Stimulated activated CD8-positive, alpha-beta memory T cell treated with anti-CD3 and anti-CD28 coated beads, Interleukin-15, amount 100 ng/mL, for 1 hour (primary cell): ENCODE data around the gene GALNT17.

Source experiments
- DNase-seq: peaks from one replicate; pipeline ENCODE4 v3.0.0-alpha.2; 2020; ENCODE audit warnings: low read depth

The GALNT17 gene

GRCh38 chr7:71285571-71286145 is 153.7 kb downstream of the GALNT17 start:
- no peak for DNase-seq

- DNase-seq, result no peak
Observed at GRCh38 chr7:71286336-71286735, 154.4 kb downstream of the GALNT17 start.

GRCh38 chr7:71286924-71287323 is 155.0 kb downstream of the GALNT17 start:
- no peak for DNase-seq

- no peak for DNase-seq
Observed at GRCh38 chr7:71290452-71290851, 158.5 kb downstream of the GALNT17 start.

- DNase-seq, result no peak
Observed at GRCh38 chr7:71298378-71298777, 166.4 kb downstream of the GALNT17 start.

DNA sequence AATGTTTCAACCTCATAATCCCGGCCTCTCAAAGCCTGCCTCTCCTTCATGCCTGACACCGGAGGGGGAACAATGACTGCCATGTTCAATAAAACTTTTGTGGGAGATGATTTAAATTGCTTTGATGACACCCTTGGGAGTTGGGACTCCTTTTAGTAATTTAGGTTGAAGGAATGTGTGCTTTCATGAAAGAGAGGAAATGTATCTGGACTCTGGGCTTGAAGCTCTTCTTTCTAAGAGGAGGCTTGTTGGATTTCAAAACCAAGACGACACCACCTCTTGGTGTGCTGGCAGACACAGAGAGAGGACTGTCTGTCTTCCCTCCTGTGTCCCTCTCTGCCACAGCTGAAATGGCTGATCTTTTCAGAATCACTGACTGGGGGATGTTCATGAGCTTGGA is 168.1 kb downstream of the GALNT17 start:
- DNase-seq, result no peak

GRCh38 chr7:71300603-71301002 is 168.7 kb downstream of the GALNT17 start:
- no peak for DNase-seq

DNA sequence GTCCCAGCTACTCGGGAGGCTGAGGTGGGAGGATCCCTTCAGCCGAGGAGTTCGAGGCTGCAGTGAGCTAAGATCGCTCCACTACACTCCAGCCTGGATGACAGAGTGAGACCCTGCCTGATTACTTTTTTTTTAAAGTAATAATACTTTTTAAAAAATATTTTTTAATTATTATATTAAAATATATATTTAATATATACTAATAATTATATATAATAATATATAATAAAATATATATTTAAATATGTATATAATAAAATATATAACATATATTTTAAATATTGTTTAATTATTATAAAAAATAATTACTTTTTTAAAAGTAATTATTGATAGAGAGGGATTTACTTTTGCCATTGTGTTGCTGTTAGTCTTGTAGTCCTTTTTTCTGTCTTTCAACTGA is 169.2 kb downstream of the GALNT17 start:
- no peak for DNase-seq

- no peak for DNase-seq
Observed at GRCh38 chr7:71303566-71303965, 171.6 kb downstream of the GALNT17 start.

- no peak for DNase-seq
Observed at GRCh38 chr7:71308096-71308495, 176.2 kb downstream of the GALNT17 start.

DNA sequence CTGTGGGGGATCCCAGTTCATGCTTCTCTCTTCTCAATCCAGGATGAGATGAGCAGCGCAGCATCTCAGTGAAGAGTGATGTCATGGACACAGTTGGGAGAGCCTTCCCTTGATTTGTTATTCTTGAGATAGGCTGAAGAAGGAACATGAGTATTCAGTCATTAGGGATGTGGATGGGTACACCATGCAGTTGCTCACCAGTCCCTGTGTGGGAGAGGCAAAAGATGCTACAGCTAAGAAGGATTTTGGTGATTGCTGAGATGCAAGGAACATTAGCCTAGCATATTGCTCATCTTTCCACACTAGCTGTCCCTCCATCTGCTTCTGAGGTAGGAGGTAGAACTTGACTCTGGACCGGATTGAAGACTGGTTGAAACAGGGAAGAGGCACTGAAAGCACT is 179.6 kb downstream of the GALNT17 start:
- no peak for DNase-seq

DNA sequence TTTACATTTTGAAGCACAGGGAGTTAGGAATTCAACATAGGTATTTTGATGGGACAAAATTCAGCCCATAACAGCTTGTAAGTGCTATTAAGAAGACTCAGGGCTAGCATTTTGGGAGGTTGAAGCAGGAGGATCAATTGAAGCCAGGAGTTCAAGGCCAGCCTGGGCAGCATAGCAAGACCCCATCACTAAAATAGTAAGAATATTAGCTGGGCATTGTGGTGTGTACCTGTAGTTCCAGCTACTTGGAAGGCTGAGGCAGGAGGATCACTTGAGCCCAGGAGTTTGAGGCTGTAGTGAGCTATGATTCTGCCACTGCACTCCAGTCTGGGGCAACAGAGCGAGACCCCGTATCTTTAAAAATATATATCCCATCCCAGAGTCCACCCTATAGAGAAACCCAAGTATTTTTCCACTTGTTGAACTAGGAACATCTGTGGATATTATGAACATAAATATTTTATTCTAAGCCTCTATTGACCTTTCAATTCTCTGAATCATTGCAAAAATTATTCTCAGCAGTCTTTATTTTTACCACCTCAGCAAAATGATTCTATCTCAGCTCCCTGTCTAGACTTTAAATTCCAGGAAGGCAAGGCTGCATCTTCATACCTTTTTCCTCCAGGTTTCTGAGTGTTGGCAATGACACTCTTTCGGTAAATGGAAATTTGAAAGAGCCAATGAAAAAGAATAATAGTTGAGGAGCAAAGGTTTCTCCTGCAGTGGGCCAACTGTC is 181.0 kb downstream of the GALNT17 start:
- DNase-seq, result no peak

DNA sequence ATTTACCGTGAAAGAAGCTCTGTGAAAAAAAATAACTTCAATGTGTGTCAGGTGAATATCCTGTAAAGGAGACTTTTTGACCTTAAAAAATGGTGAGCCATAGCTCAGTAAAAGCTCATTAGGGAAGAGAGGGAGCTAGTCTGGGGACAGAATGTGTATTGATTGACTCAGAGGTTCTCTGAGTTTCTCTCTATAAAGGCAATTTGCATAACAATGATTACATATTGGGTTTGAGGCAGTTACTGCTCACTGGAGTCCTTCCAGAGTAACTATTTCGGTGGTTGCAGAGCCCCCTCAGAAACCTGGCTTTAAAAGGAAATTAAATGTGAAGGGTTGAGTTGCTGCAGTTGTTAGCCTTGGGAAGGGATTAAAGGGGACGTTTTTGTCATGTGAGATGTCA is 181.6 kb downstream of the GALNT17 start:
- no peak for DNase-seq

- DNase-seq, result no peak
Observed at GRCh38 chr7:71320916-71321315, 189.0 kb downstream of the GALNT17 start.

- no peak for DNase-seq
Observed at GRCh38 chr7:71322201-71322600, 190.3 kb downstream of the GALNT17 start.

DNA sequence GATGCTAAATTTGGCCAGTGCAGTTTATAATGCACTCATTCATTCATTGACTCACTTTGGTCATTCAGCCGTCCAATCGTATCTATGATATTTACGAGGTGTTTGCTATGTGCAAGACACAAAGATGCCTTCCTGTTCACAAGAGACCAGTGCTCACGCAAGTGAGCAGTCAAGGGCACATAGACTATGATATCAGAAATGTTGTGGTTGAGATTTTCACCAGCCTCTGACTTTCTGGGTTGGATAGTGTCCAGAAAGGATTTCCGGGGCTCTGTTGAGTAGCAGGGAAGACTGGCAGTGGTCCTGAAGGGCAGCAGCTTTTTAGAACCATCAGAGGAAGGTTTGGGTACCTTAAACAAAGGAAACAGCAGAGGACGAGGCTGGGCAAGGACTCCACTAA is 191.8 kb downstream of the GALNT17 start:
- no peak for DNase-seq

- DNase-seq, result no peak
Observed at GRCh38 chr7:71325151-71325550, 193.2 kb downstream of the GALNT17 start.

DNA sequence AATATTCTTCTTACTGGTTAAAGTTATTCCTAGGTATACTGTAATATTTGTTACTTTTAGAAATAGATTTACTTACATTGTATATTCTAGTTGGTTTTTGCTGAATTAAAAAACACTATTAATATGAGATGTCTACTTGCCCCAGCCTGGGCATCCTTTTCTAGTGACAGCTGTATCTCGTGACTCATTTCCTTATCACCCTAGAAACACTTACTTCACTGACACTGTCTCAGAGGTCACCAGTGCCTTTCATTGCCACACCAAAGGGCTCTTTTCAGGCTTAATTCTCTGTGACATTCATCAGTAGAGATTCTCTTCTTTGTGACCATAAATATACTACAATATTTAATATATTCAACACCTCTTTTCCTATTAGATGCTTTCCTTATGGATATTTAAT is 194.7 kb downstream of the GALNT17 start:
- no peak for DNase-seq

DNA sequence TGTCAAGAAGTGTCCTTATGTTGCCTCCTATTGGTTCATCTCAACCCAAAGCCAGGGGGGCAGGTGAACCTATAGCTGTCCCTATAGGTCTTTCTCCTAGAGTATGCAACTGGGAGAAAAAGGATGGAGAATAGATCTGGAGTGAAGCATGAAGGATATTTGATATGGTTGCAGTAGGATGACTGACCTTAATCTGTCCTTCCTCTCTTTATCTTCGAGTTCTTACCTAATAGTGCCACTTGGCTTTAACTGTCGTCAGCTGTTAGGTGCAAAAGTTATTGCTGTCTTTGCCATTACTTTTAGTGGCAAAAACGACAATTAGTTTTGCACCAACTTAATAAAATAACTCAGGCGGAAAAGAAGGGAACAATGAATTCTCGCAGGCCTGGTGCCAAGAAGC is 196.0 kb downstream of the GALNT17 start:
- no peak for DNase-seq

GRCh38 chr7:71329030-71329660 is 197.2 kb downstream of the GALNT17 start:
- DNase-seq, result no peak

- no peak for DNase-seq
Observed at GRCh38 chr7:71332207-71332606, 200.3 kb downstream of the GALNT17 start.

- no peak for DNase-seq
Observed at GRCh38 chr7:71334541-71334940, 202.6 kb downstream of the GALNT17 start.

GRCh38 chr7:71338866-71339265 is 206.9 kb downstream of the GALNT17 start:
- DNase-seq, result no peak

GRCh38 chr7:71339924-71340323 is 208.0 kb downstream of the GALNT17 start:
- DNase-seq, result no peak
